HG02970 (cell line): ENCODE data around the gene PCDHGA3.
"Not testable (repeated sequence)": the region's sequence is repeated elsewhere in the genome, so short reads cannot be mapped to it uniquely, and the experiment has no call there.

ENCODE experiments used
- ATAC-seq: cut with Tn5 transposase; IDR thresholded peaks from one replicate; pipeline ENCODE4 v1.9.1; 2021; ENCODE audit warnings: mild to moderate bottlenecking, moderate library complexity, moderate number of reproducible peaks; ENCODE audit not compliant: unreplicated experiment, low FRiP score

Gene PCDHGA3

GRCh38 chr5:141345327-141345726 is 1.7 kb downstream of the PCDHGA3 start:
- no peak for ATAC-seq

- ATAC-seq, result not testable (repeated sequence)
Measured at GRCh38 chr5:141346017-141346416, 2.4 kb downstream of the PCDHGA3 start.

- no peak for ATAC-seq
Measured at GRCh38 chr5:141349917-141350619, 6.4 kb downstream of the PCDHGA3 start, which contains the start of gene PCDHGB1. Gene PCDHGB1 (plus strand): TSS chr5:141350099. CDS start chr5:141350261, 162 bp downstream.

- no peak for ATAC-seq
Measured at GRCh38 chr5:141351591-141351990, 8.0 kb downstream of the PCDHGA3 start.

GRCh38 chr5:141354900-141355469 is 11.4 kb downstream of the PCDHGA3 start, which contains the start of gene PCDHGA4:
Gene PCDHGA4 (plus strand): TSS chr5:141355021. CDS start chr5:141355108, 87 bp downstream.
- ATAC-seq, result no peak

GRCh38 chr5:141355641-141356040 is 12.0 kb downstream of the PCDHGA3 start:
- ATAC-seq, result no peak

GRCh38 chr5:141356133-141356532 is 12.5 kb downstream of the PCDHGA3 start:
- no peak for ATAC-seq

GRCh38 chr5:141356950-141357349 is 13.3 kb downstream of the PCDHGA3 start:
- no peak for ATAC-seq

GRCh38 chr5:141359790-141360426 is 16.3 kb downstream of the PCDHGA3 start, which contains the start of gene PCDHGB2:
Gene PCDHGB2 (plus strand): TSS chr5:141359994. CDS start chr5:141360136, 142 bp downstream.
- no peak for ATAC-seq

- ATAC-seq, result no peak
Measured at GRCh38 chr5:141360685-141361084, 17.1 kb downstream of the PCDHGA3 start.

GRCh38 chr5:141362719-141363118 is 19.1 kb downstream of the PCDHGA3 start:
- ATAC-seq, result no peak

- ATAC-seq, result no peak
Measured at GRCh38 chr5:141363952-141364660, 20.5 kb downstream of the PCDHGA3 start, which contains the start of gene PCDHGA5. Gene PCDHGA5 (plus strand): TSS chr5:141364162. CDS start chr5:141364331, 169 bp downstream.

- ATAC-seq, result no peak
Measured at GRCh38 chr5:141366016-141366896, 22.6 kb downstream of the PCDHGA3 start.

GRCh38 chr5:141369994-141370848 is 26.6 kb downstream of the PCDHGA3 start, which contains the start of gene PCDHGB3:
Gene PCDHGB3 (plus strand): TSS chr5:141370242. CDS start chr5:141370395, 153 bp downstream.
- ATAC-seq, result no peak

- no peak for ATAC-seq
Measured at GRCh38 chr5:141371572-141372475, 28.2 kb downstream of the PCDHGA3 start.

GRCh38 chr5:141373673-141374317 is 30.2 kb downstream of the PCDHGA3 start, which contains the start of gene PCDHGA6:
Gene PCDHGA6 (plus strand): TSS chr5:141373891. CDS start chr5:141374084, 193 bp downstream.
- no peak for ATAC-seq

GRCh38 chr5:141374627-141375026 is 31.0 kb downstream of the PCDHGA3 start:
- ATAC-seq, result no peak
